ENCODE results near the gene ARSB.

ARSB gene

DNA sequence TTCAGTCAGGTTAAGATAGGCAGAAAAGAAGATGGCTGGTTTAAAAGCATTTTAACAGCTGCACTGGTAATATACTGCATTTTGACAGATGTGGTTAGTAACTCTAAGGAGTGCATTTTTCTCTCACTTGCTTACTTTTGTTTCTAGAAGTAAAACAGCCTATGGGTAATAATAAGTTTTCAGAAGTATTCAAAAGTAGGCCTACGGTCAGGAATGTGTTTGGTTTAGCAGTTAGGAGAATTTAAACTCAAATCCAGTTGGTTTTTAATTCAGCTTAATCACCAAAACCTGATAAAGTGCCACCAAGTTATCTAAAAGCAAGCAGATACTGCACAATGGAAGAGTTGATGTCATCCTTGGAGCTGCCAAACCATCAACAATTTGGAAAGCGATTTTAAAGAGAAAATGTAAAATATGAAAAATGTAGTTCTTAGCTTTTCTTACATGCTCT lies 160.3 kb downstream of the ARSB start:
- Histone ChIP-seq H3K4me3 (ENCODE audit: low read depth, low read length) (no peak overlapping the region), H3K27ac (no peak overlapping the region), H3K9me3 (ENCODE audit: severe bottlenecking) (no peaks in the 10 kb centered on the region), H3K27me3 (ENCODE audit: insufficient read depth, low read depth, severe bottlenecking) (no peaks in the 10 kb centered on the region), H3K36me3 (no peaks in the 10 kb centered on the region)
- TF ChIP-seq, protein P1, sequence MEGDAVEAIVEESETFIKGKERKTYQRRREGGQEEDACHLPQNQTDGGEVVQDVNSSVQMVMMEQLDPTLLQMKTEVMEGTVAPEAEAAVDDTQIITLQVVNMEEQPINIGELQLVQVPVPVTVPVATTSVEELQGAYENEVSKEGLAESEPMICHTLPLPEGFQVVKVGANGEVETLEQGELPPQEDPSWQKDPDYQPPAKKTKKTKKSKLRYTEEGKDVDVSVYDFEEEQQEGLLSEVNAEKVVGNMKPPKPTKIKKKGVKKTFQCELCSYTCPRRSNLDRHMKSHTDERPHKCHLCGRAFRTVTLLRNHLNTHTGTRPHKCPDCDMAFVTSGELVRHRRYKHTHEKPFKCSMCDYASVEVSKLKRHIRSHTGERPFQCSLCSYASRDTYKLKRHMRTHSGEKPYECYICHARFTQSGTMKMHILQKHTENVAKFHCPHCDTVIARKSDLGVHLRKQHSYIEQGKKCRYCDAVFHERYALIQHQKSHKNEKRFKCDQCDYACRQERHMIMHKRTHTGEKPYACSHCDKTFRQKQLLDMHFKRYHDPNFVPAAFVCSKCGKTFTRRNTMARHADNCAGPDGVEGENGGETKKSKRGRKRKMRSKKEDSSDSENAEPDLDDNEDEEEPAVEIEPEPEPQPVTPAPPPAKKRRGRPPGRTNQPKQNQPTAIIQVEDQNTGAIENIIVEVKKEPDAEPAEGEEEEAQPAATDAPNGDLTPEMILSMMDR (IDR thresholded peaks at IDR 0.05; ENCODE audit: low read depth, low read length) = no peak
- no peak for DNase-seq

DNA sequence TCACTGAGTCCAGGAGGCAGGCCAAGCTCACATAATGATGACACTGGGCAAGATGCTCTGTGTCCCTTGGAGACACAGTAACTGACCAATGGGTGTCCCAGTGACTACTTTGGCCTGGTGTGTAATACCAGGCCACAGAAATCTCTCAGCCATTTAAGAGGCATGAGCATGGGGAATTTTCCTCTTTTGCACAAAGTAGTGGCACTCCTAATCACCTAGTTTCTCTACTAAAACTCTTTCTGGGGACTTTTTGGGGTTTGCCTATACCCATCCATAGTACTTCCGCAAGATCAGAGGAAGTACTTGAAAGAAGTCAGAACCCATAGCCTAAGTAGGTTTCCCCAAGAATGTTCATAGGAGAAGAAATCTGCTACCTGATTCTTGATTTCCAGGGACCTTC lies 161.9 kb downstream of the ARSB start:
- H3K27ac ChIP-seq = no peak overlapping the region

DNA sequence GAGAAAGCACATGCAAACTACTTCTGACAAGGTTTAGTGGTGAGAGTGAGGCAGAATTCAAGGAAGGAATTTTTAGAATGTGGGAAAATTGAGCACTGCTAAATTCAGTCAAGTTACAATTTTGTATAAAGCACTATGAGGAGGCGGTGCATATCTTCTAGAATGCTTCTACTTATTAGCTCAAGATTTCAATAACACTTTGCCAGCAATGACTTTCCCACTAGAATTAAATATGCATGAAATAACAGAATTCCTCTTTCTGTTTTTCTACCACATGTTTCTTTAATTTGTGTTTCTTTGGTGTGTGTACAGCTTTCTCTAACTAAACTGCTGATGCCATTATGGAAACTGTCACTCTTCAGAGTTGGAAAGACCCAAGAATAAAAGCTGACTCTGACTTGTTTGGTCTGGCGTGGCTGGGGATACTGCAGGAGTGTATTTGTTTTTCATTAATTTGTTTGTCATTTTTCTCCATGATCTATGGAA lies 163.5 kb downstream of the ARSB start:
- no peaks in the 10 kb centered on the region for H3K9me3 ChIP-seq (ENCODE audit: severe bottlenecking)
- H3K4me3 ChIP-seq (ENCODE audit: low read depth, low read length) = no peak overlapping the region
- H3K27me3 ChIP-seq (ENCODE audit: insufficient read depth, low read depth, severe bottlenecking) = no peaks in the 10 kb centered on the region
- TF ChIP-seq, protein P1 (IDR thresholded peaks at IDR 0.05; ENCODE audit: low read depth, low read length) = no peak
- H3K27ac ChIP-seq = no peak overlapping the region
- no peaks in the 10 kb centered on the region for H3K36me3 ChIP-seq
- DNase-seq = no peak

More for the DNA sequence above, 161.9 kb downstream of the ARSB start:
- Histone ChIP-seq H3K4me3 (ENCODE audit: low read depth, low read length) (no peak overlapping the region), H3K36me3 (no peaks in the 10 kb centered on the region), H3K9me3 (ENCODE audit: severe bottlenecking) (no peaks in the 10 kb centered on the region), H3K27me3 (ENCODE audit: insufficient read depth, low read depth, severe bottlenecking) (no peaks in the 10 kb centered on the region)
- TF ChIP-seq, protein P1 (IDR thresholded peaks at IDR 0.05; ENCODE audit: low read depth, low read length) = no peak
- no peak for DNase-seq

DNA sequence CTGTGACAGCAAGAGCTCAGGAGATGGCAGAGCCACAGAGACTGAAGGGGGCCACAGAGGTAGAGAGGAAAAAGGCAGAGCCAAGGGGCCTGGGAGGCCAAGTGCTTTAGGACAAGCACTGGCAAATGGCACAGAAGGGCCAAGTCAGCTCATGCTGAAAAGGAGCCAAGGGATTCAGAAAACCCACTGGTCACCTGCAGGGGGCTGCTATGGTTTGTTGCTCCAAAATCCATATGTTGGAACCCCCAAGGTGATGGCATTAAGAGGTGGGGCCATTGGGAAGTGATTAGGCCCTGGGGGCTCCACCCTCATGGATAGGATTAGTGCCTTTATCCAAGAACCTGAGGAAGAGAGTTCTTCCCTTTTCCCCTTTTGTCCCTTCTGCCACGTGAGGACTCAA lies 165.4 kb downstream of the ARSB start:
- no peaks in the 10 kb centered on the region for H3K9me3 ChIP-seq (ENCODE audit: severe bottlenecking)
- no peak overlapping the region for H3K27ac ChIP-seq
- H3K4me3 ChIP-seq (ENCODE audit: low read depth, low read length) = no peak overlapping the region
- H3K36me3 ChIP-seq = no peaks in the 10 kb centered on the region
- no peaks in the 10 kb centered on the region for H3K27me3 ChIP-seq (ENCODE audit: insufficient read depth, low read depth, severe bottlenecking)
- TF ChIP-seq, protein P1 (IDR thresholded peaks at IDR 0.05; ENCODE audit: low read depth, low read length) = no peak
- no peak for DNase-seq

DNA sequence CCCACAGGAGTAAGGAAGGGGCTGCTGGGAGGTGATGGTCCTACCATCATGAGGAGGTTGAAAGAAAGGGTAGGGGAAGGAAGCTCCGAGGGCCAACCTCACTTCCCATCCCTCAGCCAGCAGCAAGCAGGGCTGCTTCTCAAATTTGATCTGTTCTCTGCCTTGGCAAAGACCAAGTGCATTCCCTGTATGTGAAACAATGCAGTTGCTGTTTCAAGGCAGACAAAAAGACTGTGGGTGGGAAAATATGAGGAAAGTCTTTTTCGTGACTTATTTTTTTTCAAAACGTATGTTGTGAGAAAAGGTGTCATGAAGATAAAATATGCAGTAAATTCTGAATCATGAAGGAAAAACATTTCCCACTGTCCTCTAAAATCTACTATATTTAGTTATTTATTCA lies 165.9 kb downstream of the ARSB start:
- Histone ChIP-seq H3K36me3 (no peaks in the 10 kb centered on the region), H3K9me3 (ENCODE audit: severe bottlenecking) (no peaks in the 10 kb centered on the region), H3K27me3 (ENCODE audit: insufficient read depth, low read depth, severe bottlenecking) (no peaks in the 10 kb centered on the region), H3K27ac (no peak overlapping the region), H3K4me3 (ENCODE audit: low read depth, low read length) (no peak overlapping the region)
- no peak for DNase-seq
- TF ChIP-seq, protein P1 (IDR thresholded peaks at IDR 0.05; ENCODE audit: low read depth, low read length) = no peak

DNA sequence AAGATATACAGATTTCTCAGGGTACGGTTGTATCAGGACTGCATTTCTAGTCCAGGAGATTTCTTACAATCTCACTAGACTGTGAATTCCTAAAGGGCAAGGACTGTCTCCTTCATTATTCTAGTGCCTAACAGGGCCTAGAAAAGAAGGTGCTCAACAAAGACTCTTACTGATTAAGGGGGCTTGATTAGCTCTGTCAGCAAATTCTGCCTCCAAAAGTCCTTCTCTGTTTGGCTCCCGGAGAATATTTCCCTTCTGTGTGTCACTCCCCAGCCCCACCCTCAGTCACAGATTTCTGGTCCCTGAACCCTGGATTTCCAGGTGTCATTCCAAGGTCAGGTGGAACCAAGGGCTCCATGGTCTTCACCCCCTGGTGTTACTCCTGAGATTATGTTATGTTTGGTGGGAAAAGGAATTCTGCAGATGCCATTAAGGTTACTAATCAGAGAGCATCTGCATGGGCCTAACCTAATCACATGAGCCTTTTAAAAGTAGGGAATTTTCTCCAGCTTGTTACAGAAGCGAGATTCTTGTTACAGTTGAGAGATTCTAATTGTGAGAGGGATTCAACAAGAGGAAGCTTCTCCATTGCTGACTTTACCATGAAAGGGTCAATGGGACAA lies 168.9 kb downstream of the ARSB start:
- Histone ChIP-seq H3K9me3 (ENCODE audit: severe bottlenecking) (no peaks in the 10 kb centered on the region), H3K27me3 (ENCODE audit: insufficient read depth, low read depth, severe bottlenecking) (no peaks in the 10 kb centered on the region), H3K27ac (no peak overlapping the region), H3K36me3 (no peaks in the 10 kb centered on the region), H3K4me3 (ENCODE audit: low read depth, low read length) (no peak overlapping the region)
- TF ChIP-seq, protein P1 (IDR thresholded peaks at IDR 0.05; ENCODE audit: low read depth, low read length) = no peak
- DNase-seq = no peak

Data from WERI-Rb-1 (cell line).